GM12873 (cell line): ENCODE measurements around the gene UGT1A9.

Experiments
- CTCF ChIP-seq: IDR thresholded peaks from 2 replicates; pipeline ENCODE4 v1.5.1; 2012; ENCODE audit warnings: low read depth, mild to moderate bottlenecking, moderate library complexity, low read length, control low read depth; ENCODE audit not compliant: insufficient read depth; ENCODE audit errors: missing control alignments

The UGT1A9 gene

GRCh38 chr2:233718552-233718951 is 46.9 kb downstream of the UGT1A9 start, which contains the start of gene UGT1A4:
Gene UGT1A4 (plus strand): TSS chr2:233718736. CDS start chr2:233718821, 85 bp downstream.
- no peak for TF ChIP-seq CTCF

- TF ChIP-seq CTCF, result no peak
Measured at GRCh38 chr2:233728723-233729301, 57.1 kb downstream of the UGT1A9 start, which contains the start of gene UGT1A3. Gene UGT1A3 (plus strand): TSS chr2:233729042. CDS start chr2:233729127, 85 bp downstream.

GRCh38 chr2:233740870-233741269 is 69.2 kb downstream of the UGT1A9 start:
- no peak for TF ChIP-seq CTCF

- no peak for TF ChIP-seq CTCF
Measured at GRCh38 chr2:233743464-233744259, 72.0 kb downstream of the UGT1A9 start.

GRCh38 chr2:233745073-233745755 is 73.5 kb downstream of the UGT1A9 start:
- no peak for TF ChIP-seq CTCF

GRCh38 chr2:233746475-233747282 is 75.0 kb downstream of the UGT1A9 start:
- TF ChIP-seq CTCF, result no peak
